ENCODE measurements around the gene FAM171A2. TPM values are rescaled to one million over a fixed set of nuclear protein-coding genes. Genes with fewer than 3 reads are reported as not detected.
"Not testable (repeated sequence)": the region's sequence is repeated elsewhere in the genome, so short reads cannot be mapped to it uniquely, and the experiment has no call there.

FAM171A2 gene
- total and polyA plus RNA-seq, 7 donors: 0.66 to 1.7 (median 1.4) TPM; not detected in 2

- intact Hi-C loops (cut with DNase I): loop anchor here (1.0 kb wide), 1 partner anchor 121 kb away; no protein-coding TSS in a partner anchor
- DNase-seq: no peak
- no peaks in the 10 kb centered on the region for H3K9me3 ChIP-seq
- no peaks in the 10 kb centered on the region for H3K36me3 ChIP-seq
- no peak overlapping the region for H3K27ac ChIP-seq
- no peak overlapping the region for H3K4me3 ChIP-seq
- peak in 1 of 4 donors; percentile 28 for TF ChIP-seq POLR2AphosphoS5 (IDR thresholded peaks at IDR 0.05)
- TF ChIP-seq CTCF (IDR thresholded peaks at IDR 0.05): peak; percentile 66 to 81 (median 72)
- no peak for TF ChIP-seq POLR2A (IDR thresholded peaks at IDR 0.05)
- peaks cover 0 to 14% (median 8%) of the 10 kb centered on the region in 4 donors for H3K4me1 ChIP-seq
- WGBS, 2 donors: 2 to 9% methylated on average over 7 of the region's 7 CpGs
- no peaks in the 10 kb centered on the region for H3K27me3 ChIP-seq
Measured at GRCh38 chr17:44331249-44331760, 32.3 kb downstream of the FAM171A2 start.

DNA sequence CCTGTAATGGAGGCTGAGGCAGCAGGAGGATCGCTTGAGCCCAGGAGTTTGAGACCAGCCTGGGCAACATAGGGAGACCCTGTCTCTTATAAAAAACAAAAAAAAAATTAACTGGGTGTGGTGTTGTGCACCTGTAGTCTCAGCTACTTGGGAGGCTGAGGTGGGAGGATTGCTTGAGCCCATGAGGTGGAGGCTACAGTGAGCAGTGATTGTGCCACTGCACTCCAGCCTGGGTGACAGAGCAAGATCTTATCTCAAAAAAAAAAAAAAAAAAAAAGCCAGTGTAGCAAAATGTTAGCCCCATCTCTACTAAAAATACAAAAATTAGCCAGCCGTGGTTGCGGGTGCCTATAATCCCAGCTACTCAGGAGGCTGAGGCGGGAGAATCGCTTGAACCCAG, 33.4 kb downstream of the FAM171A2 start:
- H3K36me3 ChIP-seq; intact Hi-C loops (cut with DNase I); H3K4me3 ChIP-seq; H3K27ac ChIP-seq; H3K27me3 ChIP-seq; H3K9me3 ChIP-seq; DNase-seq: not testable (repeated sequence)
- H3K4me1 ChIP-seq: peaks cover 0 to 23% (median 13%) of the 10 kb centered on the region in 4 donors
- WGBS, 2 donors: 91 to 92% methylated on average over 5 of the region's 5 CpGs

DNA sequence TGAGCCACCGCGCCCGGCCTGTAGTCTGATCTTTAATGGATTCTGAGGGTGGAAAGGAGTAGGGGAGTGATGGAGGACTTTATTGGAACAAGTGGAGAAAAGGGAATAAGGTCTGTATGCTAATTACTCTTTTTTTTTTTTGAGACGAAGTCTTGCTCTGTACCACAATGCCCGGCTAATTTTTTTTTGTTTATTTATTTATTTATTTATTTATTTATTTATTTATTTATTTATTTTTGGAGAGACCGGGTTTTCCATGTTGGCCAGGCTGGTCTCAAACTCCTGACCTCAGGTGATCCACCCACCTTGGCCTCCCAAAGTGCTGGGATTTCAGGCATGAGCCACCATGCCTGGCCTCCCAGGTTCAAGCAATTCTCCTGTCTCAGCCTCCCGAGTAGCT, 34.1 kb downstream of the FAM171A2 start:
- DNase-seq; H3K9me3 ChIP-seq; H3K4me3 ChIP-seq; H3K27ac ChIP-seq; H3K36me3 ChIP-seq; intact Hi-C loops (cut with DNase I); H3K27me3 ChIP-seq: not testable (repeated sequence)
- H3K4me1 ChIP-seq: peaks cover 0 to 23% (median 13%) of the 10 kb centered on the region in 4 donors
- WGBS, 2 donors: 84 to 92% methylated on average over 7 of the region's 7 CpGs

GRCh38 chr17:44327715-44328449, 35.8 kb downstream of the FAM171A2 start:
- Histone ChIP-seq H3K4me3 (no peak overlapping the region), H3K9me3 (no peaks in the 10 kb centered on the region), H3K27ac (no peak overlapping the region), H3K27me3 (no peaks in the 10 kb centered on the region), H3K4me1 (peaks cover 0 to 37% (median 26%) of the 10 kb centered on the region in 4 donors), H3K36me3 (no peaks in the 10 kb centered on the region)
- intact Hi-C loops (cut with DNase I): no loop called here
- WGBS, 2 donors: 59 to 76% methylated on average over 7 of the region's 7 CpGs
- no peak for DNase-seq
- TF ChIP-seq POLR2A (IDR thresholded peaks at IDR 0.05) (no peak), POLR2AphosphoS5 (IDR thresholded peaks at IDR 0.05) (no peak), EP300 (IDR thresholded peaks at IDR 0.05) (no peak), CTCF (IDR thresholded peaks at IDR 0.05) (no peak)

DNA sequence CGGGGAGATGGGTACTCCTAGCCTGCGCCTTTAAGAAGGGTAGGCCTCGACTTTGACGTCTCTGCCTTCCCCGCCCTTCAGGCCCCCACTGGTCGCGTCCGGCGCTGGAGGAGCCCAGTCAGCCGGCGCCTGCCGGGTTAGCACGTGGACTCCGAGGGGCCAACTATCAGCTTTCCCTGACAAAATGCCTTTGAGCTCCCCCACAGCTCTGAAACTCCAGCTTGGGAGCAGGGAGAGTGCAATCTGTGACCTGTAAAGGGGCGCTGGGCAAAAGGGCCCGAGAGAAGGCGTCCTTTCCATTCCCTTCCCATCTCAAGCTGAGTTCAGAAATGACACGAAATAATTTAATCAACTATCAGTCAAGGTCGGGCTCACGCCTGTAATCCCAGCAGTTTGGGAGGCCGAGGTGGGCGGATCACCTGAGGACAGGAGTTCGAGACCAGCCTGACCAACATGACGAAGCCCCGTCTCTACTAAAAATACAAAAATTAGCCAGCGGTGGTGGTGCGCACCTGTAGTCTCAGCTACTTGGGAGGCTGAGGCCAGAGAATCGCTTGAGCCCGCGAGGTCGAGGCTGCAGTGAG, 36.7 kb downstream of the FAM171A2 start:
- no peaks in the 10 kb centered on the region for H3K27me3 ChIP-seq
- no peak for TF ChIP-seq POLR2A (IDR thresholded peaks at IDR 0.05)
- TF ChIP-seq POLR2AphosphoS5 (IDR thresholded peaks at IDR 0.05): peak in 3 of 4 donors; percentile 48 to 80 (median 54)
- TF ChIP-seq CTCF (IDR thresholded peaks at IDR 0.05): no peak
- peak in 1 of 4 donors; percentile 72 for TF ChIP-seq EP300 (IDR thresholded peaks at IDR 0.05)
- peak overlapping the region; percentile 94 to 99 (median 97) for H3K27ac ChIP-seq
- no peaks in the 10 kb centered on the region for H3K9me3 ChIP-seq
- H3K36me3 ChIP-seq: peaks cover 3 to 7% (median 5%) of the 10 kb centered on the region in 4 donors
- intact Hi-C loops (cut with DNase I): no loop called here
- peaks cover 0 to 41% (median 28%) of the 10 kb centered on the region in 4 donors for H3K4me1 ChIP-seq
- H3K4me3 ChIP-seq: peak overlapping the region; percentile 57 to 97 (median 75)
- peak; percentile 99 for DNase-seq
- WGBS, 2 donors: 20 to 26% methylated on average over 31 of the region's 31 CpGs
